ENCODE measurements around the gene PKNOX1. TPM values are rescaled to one million over a fixed set of nuclear protein-coding genes. Genes with fewer than 3 reads are reported as not detected.

Gene PKNOX1
- total and polyA plus RNA-seq, 9 of the 15 experiments (the other 6 are each of a cell fraction or from before 2014, with no cell fraction given) = 8.8 to 25.9 (median 13.2) TPM

DNA sequence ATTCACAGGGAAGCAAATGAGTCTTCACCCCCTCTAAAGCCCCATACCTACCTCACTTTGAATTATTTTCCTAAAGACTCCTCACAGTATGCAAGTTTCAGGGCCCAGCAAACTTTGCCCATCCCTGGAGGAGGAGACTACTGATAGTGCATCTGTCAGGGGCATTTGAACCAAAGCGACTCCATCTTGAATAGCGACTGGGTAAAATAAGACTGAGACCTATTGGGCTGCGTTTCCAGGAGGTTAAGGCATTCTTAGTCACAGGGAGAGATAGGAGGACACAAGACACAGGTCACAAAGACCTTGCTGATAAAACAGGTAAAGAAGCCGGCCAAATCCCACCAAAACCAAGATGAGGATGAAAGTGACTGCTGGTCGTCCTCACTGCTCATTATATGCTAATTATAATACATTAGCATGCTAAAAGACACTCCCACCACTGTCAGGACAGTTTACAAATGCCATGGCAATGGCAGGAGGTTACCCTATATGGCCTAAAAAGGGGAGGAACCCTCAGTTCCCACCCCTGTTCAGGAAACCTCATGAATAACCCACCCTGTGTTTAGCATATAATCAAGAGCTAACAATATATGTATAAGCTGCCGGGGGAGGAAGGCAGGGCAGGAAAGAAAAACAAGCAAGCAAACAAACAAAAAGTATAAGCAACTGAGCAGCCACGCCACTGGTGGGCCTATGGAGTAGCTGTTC lies 3.3 kb upstream of the PKNOX1 start (continued):
- TF ChIP-seq, protein P1, sequence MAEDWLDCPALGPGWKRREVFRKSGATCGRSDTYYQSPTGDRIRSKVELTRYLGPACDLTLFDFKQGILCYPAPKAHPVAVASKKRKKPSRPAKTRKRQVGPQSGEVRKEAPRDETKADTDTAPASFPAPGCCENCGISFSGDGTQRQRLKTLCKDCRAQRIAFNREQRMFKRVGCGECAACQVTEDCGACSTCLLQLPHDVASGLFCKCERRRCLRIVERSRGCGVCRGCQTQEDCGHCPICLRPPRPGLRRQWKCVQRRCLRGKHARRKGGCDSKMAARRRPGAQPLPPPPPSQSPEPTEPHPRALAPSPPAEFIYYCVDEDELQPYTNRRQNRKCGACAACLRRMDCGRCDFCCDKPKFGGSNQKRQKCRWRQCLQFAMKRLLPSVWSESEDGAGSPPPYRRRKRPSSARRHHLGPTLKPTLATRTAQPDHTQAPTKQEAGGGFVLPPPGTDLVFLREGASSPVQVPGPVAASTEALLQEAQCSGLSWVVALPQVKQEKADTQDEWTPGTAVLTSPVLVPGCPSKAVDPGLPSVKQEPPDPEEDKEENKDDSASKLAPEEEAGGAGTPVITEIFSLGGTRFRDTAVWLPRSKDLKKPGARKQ (CRISPR knock-in tag; IDR thresholded peaks at IDR 0.05) = 0 out of 2 replicates have a peak, but pooled peaks have one; percentile 56
- TF ChIP-seq NR4A1 (CRISPR knock-in tag; IDR thresholded peaks at IDR 0.05) = no peak
- TF ChIP-seq NR4A1 (tag; IDR thresholded peaks at IDR 0.05) = peak; percentile 98
- TF ChIP-seq KDM5B (IDR thresholded peaks at IDR 0.05; ENCODE audit: insufficient replicate concordance, low read depth, low read length) = peak; percentile 14
- peak; percentile 92 for TF ChIP-seq PYGO2 (tag; IDR thresholded peaks at IDR 0.05)
- TF ChIP-seq CBX3 (IDR thresholded peaks at IDR 0.05; ENCODE audit: borderline replicate concordance in 1 of 2, low read length in 2 of 2) = no peak
- 0 out of 2 replicates have a peak, but pooled peaks have one; percentile 56 for TF ChIP-seq ZNF445 (CRISPR knock-in tag; IDR thresholded peaks at IDR 0.05; ENCODE audit: low read depth)
- peak; percentile 51; the same call in 1 of the 2 replicates for TF ChIP-seq ZFPM2 (CRISPR knock-in tag; IDR thresholded peaks at IDR 0.05)
- TF ChIP-seq SREBF1 (IDR thresholded peaks at IDR 0.05; ENCODE audit: borderline replicate concordance, low read depth, low read length) = no peak
- no peak for TF ChIP-seq NELFE (IDR thresholded peaks at IDR 0.05; ENCODE audit: insufficient read depth, insufficient read length)
- TF ChIP-seq ZNF699 (CRISPR knock-in tag; IDR thresholded peaks at IDR 0.05; ENCODE audit: insufficient replicate concordance) = peak; percentile 50
- peak; percentile 94 for TF ChIP-seq PTRF (tag; IDR thresholded peaks at IDR 0.05)
- peak; percentile 95 for TF ChIP-seq ZNF583 (CRISPR knock-in tag; IDR thresholded peaks at IDR 0.05)
- no peak for TF ChIP-seq ZC3H8 (IDR thresholded peaks at IDR 0.05)
- no peak for TF ChIP-seq HDGF (IDR thresholded peaks at IDR 0.05)
- TF ChIP-seq, protein P2, sequence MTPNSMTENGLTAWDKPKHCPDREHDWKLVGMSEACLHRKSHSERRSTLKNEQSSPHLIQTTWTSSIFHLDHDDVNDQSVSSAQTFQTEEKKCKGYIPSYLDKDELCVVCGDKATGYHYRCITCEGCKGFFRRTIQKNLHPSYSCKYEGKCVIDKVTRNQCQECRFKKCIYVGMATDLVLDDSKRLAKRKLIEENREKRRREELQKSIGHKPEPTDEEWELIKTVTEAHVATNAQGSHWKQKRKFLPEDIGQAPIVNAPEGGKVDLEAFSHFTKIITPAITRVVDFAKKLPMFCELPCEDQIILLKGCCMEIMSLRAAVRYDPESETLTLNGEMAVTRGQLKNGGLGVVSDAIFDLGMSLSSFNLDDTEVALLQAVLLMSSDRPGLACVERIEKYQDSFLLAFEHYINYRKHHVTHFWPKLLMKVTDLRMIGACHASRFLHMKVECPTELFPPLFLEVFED (CRISPR knock-in tag; conservative IDR thresholded peaks at IDR 0.05) = 0 out of 2 replicates have a peak, but pooled peaks have one; percentile 17
- 0 out of 2 replicates have a peak, but pooled peaks have one; percentile 55 for TF ChIP-seq ETV1 (tag; conservative IDR thresholded peaks at IDR 0.05; ENCODE audit: low read depth)
- no peak for TF ChIP-seq NR2C2 (CRISPR knock-in tag; IDR thresholded peaks at IDR 0.05)
- TF ChIP-seq NR2C2 (tag; IDR thresholded peaks at IDR 0.05) = no peak
- peak; percentile 69; the same call in 1 of the 2 replicates for TF ChIP-seq RFX7 (CRISPR knock-in tag; IDR thresholded peaks at IDR 0.05)
- peak; percentile 70 for TF ChIP-seq NFE2L1 (tag; IDR thresholded peaks at IDR 0.05; ENCODE audit: borderline replicate concordance, low read depth)
- TF ChIP-seq, protein P3, sequence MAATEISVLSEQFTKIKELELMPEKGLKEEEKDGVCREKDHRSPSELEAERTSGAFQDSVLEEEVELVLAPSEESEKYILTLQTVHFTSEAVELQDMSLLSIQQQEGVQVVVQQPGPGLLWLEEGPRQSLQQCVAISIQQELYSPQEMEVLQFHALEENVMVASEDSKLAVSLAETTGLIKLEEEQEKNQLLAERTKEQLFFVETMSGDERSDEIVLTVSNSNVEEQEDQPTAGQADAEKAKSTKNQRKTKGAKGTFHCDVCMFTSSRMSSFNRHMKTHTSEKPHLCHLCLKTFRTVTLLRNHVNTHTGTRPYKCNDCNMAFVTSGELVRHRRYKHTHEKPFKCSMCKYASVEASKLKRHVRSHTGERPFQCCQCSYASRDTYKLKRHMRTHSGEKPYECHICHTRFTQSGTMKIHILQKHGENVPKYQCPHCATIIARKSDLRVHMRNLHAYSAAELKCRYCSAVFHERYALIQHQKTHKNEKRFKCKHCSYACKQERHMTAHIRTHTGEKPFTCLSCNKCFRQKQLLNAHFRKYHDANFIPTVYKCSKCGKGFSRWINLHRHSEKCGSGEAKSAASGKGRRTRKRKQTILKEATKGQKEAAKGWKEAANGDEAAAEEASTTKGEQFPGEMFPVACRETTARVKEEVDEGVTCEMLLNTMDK (IDR thresholded peaks at IDR 0.05; ENCODE audit: borderline replicate concordance, insufficient read depth, low read depth, low read length, poor library complexity, severe bottlenecking) = no peak
- TF ChIP-seq SREBF2 (CRISPR knock-in tag; IDR thresholded peaks at IDR 0.05) = no peak
- no peak for TF ChIP-seq BRD4 (IDR thresholded peaks at IDR 0.05)
- TF ChIP-seq FOXP1 (CRISPR knock-in tag; IDR thresholded peaks at IDR 0.05) = no peak

All from K562 (cell line).